Panc1 (cell line): Measurements from ENCODE around the gene PPARG. TPM values are rescaled to one million over a fixed set of nuclear protein-coding genes. Genes with fewer than 3 reads are reported as not detected.
A peak's percentile ranks its signal among the peaks of the same experiment; 100 is the strongest.

Source experiments
- ATAC-seq: fragments of 200-7000 bp; cut with Tn5 transposase; 2 replicates; pipeline ENCODE4 v1.9.1; 2020; ENCODE audit warnings: mild to moderate bottlenecking, moderate library complexity
- BruUV-seq: library from RNA; stranded (reverse); fragments of 400-500 nt; replicated peaks from 2 replicates; lab custom pipeline; 2021; lab: Mats Ljungman, UMichigan
- CTCF ChIA-PET: fragments of 300-600 bp; sonication (Branson Sonifier 250); formaldehyde crosslinking; loops from one replicate; lab custom pipeline; 2022; ENCODE audit warnings: antibody characterized with exemption; lab: Charles Lee
- POLR2A ChIA-PET: fragments of 300-600 bp; sonication (Branson Sonifier 250); formaldehyde crosslinking; loops from one replicate; lab custom pipeline; 2022; ENCODE audit warnings: antibody characterized with exemption; lab: Charles Lee
- DNase-seq: peaks from one replicate; pipeline ENCODE4 v3.0.0-alpha.2; 2010; ENCODE audit warnings: low read depth, low spot score
- H3K27ac ChIP-seq: 2 replicates; pipeline ENCODE4 v1.5.1; 2011; ENCODE audit warnings: mild to moderate bottlenecking, low read length, inconsistent platforms
- H3K27me3 ChIP-seq: fragments of 200-500 bp; sonication (Bioruptor generic); 2 replicates; pipeline ENCODE4 v1.6.0; 2014; ENCODE audit warnings: low read length, inconsistent platforms; ENCODE audit not compliant: control insufficient read depth, insufficient read depth
- H3K36me3 ChIP-seq: fragments of 200-500 bp; sonication (Bioruptor generic); 2 replicates; pipeline ENCODE4 v1.5.1; 2014; ENCODE audit warnings: inconsistent platforms, mild to moderate bottlenecking, low read length, moderate library complexity; ENCODE audit not compliant: control insufficient read depth, insufficient read depth
- H3K4me1 ChIP-seq: 2 replicates; pipeline ENCODE4 v1.5.1; 2011; ENCODE audit warnings: inconsistent platforms, mild to moderate bottlenecking, low read length, moderate library complexity; ENCODE audit not compliant: control insufficient read depth, insufficient read depth
- H3K4me3 ChIP-seq, 2 experiments: 2 replicates each; pipeline ENCODE4 v1.5.1; 2011 to 2012; ENCODE audit warnings: low read depth in 2 of 2, low read length in 2 of 2, mild to moderate bottlenecking in 2 of 2, inconsistent platforms in 1 of 2, moderate library complexity in 1 of 2
- H3K9me3 ChIP-seq: fragments of 200-500 bp; sonication (Bioruptor generic); 2 replicates; pipeline ENCODE4 v1.5.1; 2014; ENCODE audit warnings: low read depth, mild to moderate bottlenecking, inconsistent platforms, low read length, moderate library complexity; ENCODE audit not compliant: control insufficient read depth, insufficient read depth
- CTCF ChIP-seq: fragments of 450-650 bp; IDR thresholded peaks from 2 replicates; pipeline ENCODE4 v1.5.1; 2017; ENCODE audit warnings: mild to moderate bottlenecking
- POLR2AphosphoS5 ChIP-seq: IDR thresholded peaks from 2 replicates; pipeline ENCODE4 v1.6.1; 2012; ENCODE audit warnings: mild to moderate bottlenecking, low read depth, low read length, moderate library complexity
- REST ChIP-seq, 2 experiments: IDR thresholded peaks; 2 replicates each; pipeline ENCODE4 v1.6.1; 2011 to 2012; ENCODE audit warnings: low read depth in 2 of 2, control low read depth in 1 of 2, low read length in 1 of 2, mild to moderate bottlenecking in 1 of 2, moderate library complexity in 1 of 2; ENCODE audit not compliant: insufficient read depth in 1 of 2
- SIN3A ChIP-seq: IDR thresholded peaks from 2 replicates; pipeline ENCODE4 v1.6.1; 2012; ENCODE audit warnings: low read depth, mild to moderate bottlenecking, low read length, moderate library complexity, borderline replicate concordance; ENCODE audit not compliant: insufficient read depth
- TCF7L2 ChIP-seq: IDR thresholded peaks from 2 replicates; pipeline ENCODE4 v1.6.1; 2011; ENCODE audit warnings: mild to moderate bottlenecking, low read depth, low read length, inconsistent platforms
- in situ Hi-C: cut with HindIII; loops from 2 replicates; pipeline ENCODE4 v1.10.0; 2016; ENCODE audit warnings: low sequenced_read_pairs, low pct_unique_long_range_greater_than_20kb
- intact Hi-C: fragments of 100-400 bp; cut with micrococcal nuclease; formaldehyde crosslinking; loops from one replicate; pipeline ENCODE4 v1.10.0; 2022; ENCODE audit not compliant: unreplicated experiment
- total RNA-seq: library from RNA; stranded (reverse); gene quantifications from one replicate; pipeline ENCODE4 v1.2.1, GENCODE V29; 2021; ENCODE audit not compliant: unreplicated experiment

The PPARG gene
- total RNA-seq, 1 experiment from 2014 or later, result 88.1 TPM

GRCh38 chr3:12352253-12352652, 63.4 kb downstream of the PPARG start:
- Histone ChIP-seq H3K27ac (peak overlapping the region; percentile 57), H3K27me3 (no peaks in the 10 kb centered on the region), H3K4me1 (peaks cover 54% of the 10 kb centered on the region), H3K36me3 (no peaks in the 10 kb centered on the region), H3K4me3 (no peak overlapping the region), H3K9me3 (no peaks in the 10 kb centered on the region)
- CTCF ChIA-PET, result no interaction called here
- DNase-seq, result no peak
- intact Hi-C loops, result no loop called here
- TF ChIP-seq CTCF (peak; percentile 19; the same call in 1 of the 2 replicates), TCF7L2 (no peak), SIN3A (no peak), REST (IDR thresholded peaks at IDR 0.05; ENCODE audit: insufficient read depth in 1 of 2, low read depth in 2 of 2, low read length in 1 of 2) (no peak), POLR2AphosphoS5 (no peak)
- POLR2A ChIA-PET, result no interaction called here
- no TSS peak for BruUV-seq
- ATAC-seq, result no peak
- in situ Hi-C loops, result no loop called here

GRCh38 chr3:12352755-12353154, 63.9 kb downstream of the PPARG start:
- H3K4me1 ChIP-seq, result peaks cover 58% of the 10 kb centered on the region
- no peak for ATAC-seq
- in situ Hi-C loops (no loop called here), intact Hi-C loops (no loop called here)
- no peaks in the 10 kb centered on the region for H3K36me3 ChIP-seq
- H3K27me3 ChIP-seq, result no peaks in the 10 kb centered on the region
- BruUV-seq, result no TSS peak
- no peak overlapping the region for H3K4me3 ChIP-seq
- no peak for DNase-seq
- no peaks in the 10 kb centered on the region for H3K9me3 ChIP-seq
- TF ChIP-seq POLR2AphosphoS5 (no peak), TCF7L2 (no peak), REST (IDR thresholded peaks at IDR 0.05; ENCODE audit: insufficient read depth in 1 of 2, low read depth in 2 of 2, low read length in 1 of 2) (no peak), CTCF (no peak), SIN3A (no peak)
- POLR2A ChIA-PET, result no interaction called here
- CTCF ChIA-PET, result no interaction called here
- H3K27ac ChIP-seq, result no peak overlapping the region
